Activated T-helper 1 cell treated with anti-CD3 and anti-CD28 coated beads, Interleukin-12 subunit alpha, Interleukin-12 subunit beta, Interleukin-2, Interleukin-4 antibody, amounts not matched to agents 30 ng/mL and 10 ng/mL and 1 ng/mL, durations not matched to agents 14 hours and 24 hours and 36 hours (primary cell): ENCODE measurements around the gene ANKRD11. TPM values are rescaled to one million over a fixed set of nuclear protein-coding genes. Genes with fewer than 3 reads are reported as not detected.
"Not testable (repeated sequence)": the region's sequence is repeated elsewhere in the genome, so short reads cannot be mapped to it uniquely, and the experiment has no call there.

Experiments
- DNase-seq: peaks from one replicate; pipeline ENCODE4 v3.0.0; 2021; ENCODE audit warnings: low spot score
- H3K27ac Mint-ChIP-seq: one replicate; pipeline ENCODE4 v1.8.0; 2021; ENCODE audit warnings: mild to moderate bottlenecking, mixed read lengths
- H3K27me3 Mint-ChIP-seq: one replicate; pipeline ENCODE4 v1.8.0; 2022; ENCODE audit warnings: mild to moderate bottlenecking, moderate library complexity, mixed read lengths; ENCODE audit not compliant: insufficient read depth
- H3K36me3 Mint-ChIP-seq: one replicate; pipeline ENCODE4 v1.8.0; 2021; ENCODE audit warnings: low read depth, mixed read lengths
- H3K4me1 Mint-ChIP-seq: one replicate; pipeline ENCODE4 v1.8.0; 2021; ENCODE audit warnings: low read depth, mixed read lengths
- H3K4me3 Mint-ChIP-seq: one replicate; pipeline ENCODE4 v1.8.0; 2021; ENCODE audit warnings: mild to moderate bottlenecking, moderate library complexity, mixed read lengths
- H3K9me3 Mint-ChIP-seq: one replicate; pipeline ENCODE4 v1.8.0; 2021; ENCODE audit warnings: mixed read lengths
- intact Hi-C: fragments of 100-400 bp; cut with micrococcal nuclease; formaldehyde crosslinking; loops from one replicate; pipeline ENCODE4 v1.15.1; 2024
- total RNA-seq: library from RNA; stranded (reverse); gene quantifications from 2 replicates; pipeline ENCODE4 v1.2.3, GENCODE V29; 2022

The ANKRD11 gene
- total RNA-seq, 1 donor from 2014 or later: 176 TPM

GRCh38 chr16:89383095-89384003 is 107.0 kb downstream of the ANKRD11 start:
- H3K36me3 Mint-ChIP-seq: peaks cover 6% of the 10 kb centered on the region
- H3K4me1 Mint-ChIP-seq: peaks cover 63% of the 10 kb centered on the region
- no peaks in the 10 kb centered on the region for H3K9me3 Mint-ChIP-seq
- no peak for DNase-seq
- H3K4me3 Mint-ChIP-seq: peak overlapping the region; percentile 41
- intact Hi-C loops: no loop called here
- H3K27me3 Mint-ChIP-seq: no peaks in the 10 kb centered on the region
- peak overlapping the region; percentile 80 for H3K27ac Mint-ChIP-seq

DNA sequence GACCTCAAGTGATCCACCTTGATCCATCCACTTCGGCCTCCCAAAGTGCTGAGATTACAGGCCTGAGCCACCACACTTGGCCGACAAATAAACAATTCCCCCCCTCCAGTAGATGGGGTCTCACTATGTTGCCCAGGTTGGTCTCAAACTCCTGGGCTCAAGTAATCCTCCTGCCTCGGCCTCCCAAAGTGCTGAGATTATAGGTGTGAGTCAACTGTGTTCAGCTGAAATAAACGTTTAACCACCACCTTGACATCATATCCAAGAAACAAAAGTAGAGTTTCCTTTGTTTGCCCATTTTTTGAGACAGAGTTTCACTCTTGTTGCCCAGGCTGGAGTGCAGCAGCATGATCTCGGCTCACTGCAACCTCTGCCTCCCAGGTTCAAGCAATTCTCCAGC is 107.8 kb downstream of the ANKRD11 start:
- DNase-seq, H3K36me3 Mint-ChIP-seq, H3K4me3 Mint-ChIP-seq, intact Hi-C loops, H3K27me3 Mint-ChIP-seq, H3K9me3 Mint-ChIP-seq: not testable (repeated sequence)
- peaks cover 62% of the 10 kb centered on the region for H3K4me1 Mint-ChIP-seq
- peak overlapping the region; percentile 80 for H3K27ac Mint-ChIP-seq

- H3K36me3 Mint-ChIP-seq: peaks cover 10% of the 10 kb centered on the region
- no peaks in the 10 kb centered on the region for H3K27me3 Mint-ChIP-seq
- H3K4me3 Mint-ChIP-seq: no peak overlapping the region
- intact Hi-C loops: no loop called here
- no peaks in the 10 kb centered on the region for H3K9me3 Mint-ChIP-seq
- no peak for DNase-seq
- peaks cover 57% of the 10 kb centered on the region for H3K4me1 Mint-ChIP-seq
- H3K27ac Mint-ChIP-seq: peak overlapping the region; percentile 1
These were observed 108.6 kb downstream of the ANKRD11 start for GRCh38 chr16:89381788-89382187.

GRCh38 chr16:89380681-89381080 is 109.7 kb downstream of the ANKRD11 start:
- H3K4me3 Mint-ChIP-seq: no peak overlapping the region

DNA sequence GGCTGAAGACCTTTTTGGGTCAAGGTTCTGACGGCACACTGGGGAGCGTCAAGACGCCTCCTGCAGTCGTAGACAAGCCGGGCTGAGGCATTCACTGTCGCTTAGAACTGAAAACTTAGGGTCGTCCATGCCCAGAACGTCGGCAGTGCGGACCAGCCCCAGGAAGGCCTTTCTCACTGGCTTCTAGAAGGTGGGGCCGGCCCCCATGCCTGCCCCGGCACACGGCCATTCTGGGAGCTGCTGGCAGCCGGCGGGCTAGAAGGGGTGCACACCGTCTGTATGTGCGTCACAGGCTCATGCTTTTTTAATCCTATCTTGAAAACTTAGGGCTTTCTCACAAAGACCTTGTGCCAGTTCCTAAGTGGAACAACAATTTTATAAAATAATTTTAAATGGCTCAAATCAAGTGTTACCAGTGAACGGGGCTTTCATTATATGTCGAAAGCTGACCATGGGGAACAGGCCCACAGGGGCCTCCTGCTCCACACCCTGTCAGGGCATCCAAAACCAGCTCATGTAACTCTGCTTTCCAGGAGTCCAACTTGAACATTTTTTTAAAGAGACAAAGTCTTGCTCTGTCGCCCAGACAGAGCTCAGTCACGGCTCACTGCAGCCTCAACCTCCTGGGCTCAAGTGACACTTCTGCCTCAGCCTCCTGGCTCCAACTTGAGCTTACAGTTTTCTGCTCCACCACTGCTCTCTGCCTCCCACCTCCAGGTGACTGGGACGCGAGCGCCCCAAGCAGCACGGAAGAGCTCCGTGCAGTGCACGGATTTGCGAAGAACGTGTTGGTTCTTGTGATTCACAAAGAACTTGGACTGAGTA is 111.2 kb downstream of the ANKRD11 start:
- Mint-ChIP-seq H3K4me3 (no peak overlapping the region), H3K36me3 (peaks cover 17% of the 10 kb centered on the region), H3K27me3 (no peaks in the 10 kb centered on the region), H3K9me3 (peaks cover 4% of the 10 kb centered on the region), H3K4me1 (peaks cover 51% of the 10 kb centered on the region), H3K27ac (no peak overlapping the region)
- no peak for DNase-seq
- intact Hi-C loops: no loop called here

More at GRCh38 chr16:89380681-89381080, 109.7 kb downstream of the ANKRD11 start:
- H3K27ac Mint-ChIP-seq: no peak overlapping the region
- peaks cover 49% of the 10 kb centered on the region for H3K4me1 Mint-ChIP-seq
- H3K36me3 Mint-ChIP-seq: peaks cover 15% of the 10 kb centered on the region
- H3K27me3 Mint-ChIP-seq: no peaks in the 10 kb centered on the region
- no peak for DNase-seq
- intact Hi-C loops: no loop called here
- H3K9me3 Mint-ChIP-seq: peaks cover 4% of the 10 kb centered on the region

GRCh38 chr16:89377453-89377848 is 112.9 kb downstream of the ANKRD11 start:
- H3K9me3 Mint-ChIP-seq: peaks cover 4% of the 10 kb centered on the region

DNA sequence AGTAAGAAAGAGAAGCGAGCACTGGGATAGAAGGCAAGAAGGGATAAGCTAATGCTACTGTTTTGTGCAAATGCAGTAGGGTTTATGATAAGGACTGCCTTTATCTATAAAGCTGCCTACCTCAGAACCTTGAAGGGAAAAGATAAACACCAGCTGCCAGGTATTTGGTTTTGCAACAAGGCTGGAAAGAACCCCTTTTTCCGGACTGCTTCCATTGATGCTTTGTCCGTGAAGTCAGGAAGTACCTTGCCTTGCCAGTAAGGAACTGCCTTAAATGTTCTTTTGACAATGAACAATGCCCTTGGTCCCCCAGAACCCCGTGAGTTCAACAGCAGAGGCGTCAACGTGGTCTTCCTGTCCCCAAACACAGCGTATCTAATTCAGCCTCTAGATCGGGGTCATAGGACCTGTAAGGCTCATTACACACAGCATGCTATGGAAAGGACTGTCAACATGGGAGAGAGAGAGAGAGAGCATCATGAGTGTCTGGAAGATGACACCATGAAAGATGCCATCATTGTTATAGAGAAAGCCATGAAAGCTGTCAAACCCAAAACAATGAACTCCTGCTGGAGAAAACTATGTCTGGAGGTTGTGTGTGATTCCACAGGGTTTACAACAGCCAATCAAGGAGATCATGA is 113.4 kb downstream of the ANKRD11 start:
- Mint-ChIP-seq H3K36me3 (peaks cover 14% of the 10 kb centered on the region), H3K27me3 (no peaks in the 10 kb centered on the region), H3K4me1 (peaks cover 33% of the 10 kb centered on the region), H3K4me3 (no peak overlapping the region), H3K27ac (peak overlapping the region; percentile 20), H3K9me3 (peaks cover 4% of the 10 kb centered on the region)
- intact Hi-C loops: no loop called here
- DNase-seq: no peak

More at GRCh38 chr16:89377453-89377848, 112.9 kb downstream of the ANKRD11 start:
- Mint-ChIP-seq H3K4me3 (no peak overlapping the region), H3K27me3 (no peaks in the 10 kb centered on the region), H3K36me3 (peaks cover 14% of the 10 kb centered on the region), H3K27ac (no peak overlapping the region), H3K4me1 (peaks cover 34% of the 10 kb centered on the region)
- DNase-seq: no peak
- intact Hi-C loops: no loop called here

DNA sequence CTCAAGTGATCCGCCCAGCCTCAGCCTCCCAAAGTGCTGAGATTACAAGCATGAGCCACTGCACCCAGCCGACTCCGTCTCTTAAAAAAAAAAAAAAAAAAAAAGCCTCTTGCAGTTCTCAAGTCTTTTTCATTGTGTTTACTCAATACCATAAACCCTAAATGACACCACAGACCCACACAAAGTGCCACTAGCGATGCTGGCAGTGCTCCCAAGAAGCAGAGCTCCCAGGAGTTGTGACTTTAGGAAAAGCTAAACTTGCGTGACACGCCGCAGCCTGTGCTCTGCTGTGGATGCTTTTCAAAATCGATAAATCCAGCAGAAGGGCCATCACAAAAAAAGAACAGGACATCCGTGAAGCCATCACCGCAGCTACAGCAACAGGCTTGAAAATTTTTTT is 114.7 kb downstream of the ANKRD11 start:
- H3K9me3 Mint-ChIP-seq: peaks cover 4% of the 10 kb centered on the region
- no peak overlapping the region for H3K27ac Mint-ChIP-seq
- H3K4me3 Mint-ChIP-seq: no peak overlapping the region
- intact Hi-C loops: no loop called here
- peaks cover 15% of the 10 kb centered on the region for H3K36me3 Mint-ChIP-seq
- H3K27me3 Mint-ChIP-seq: no peaks in the 10 kb centered on the region
- no peak for DNase-seq
- peaks cover 26% of the 10 kb centered on the region for H3K4me1 Mint-ChIP-seq

DNA sequence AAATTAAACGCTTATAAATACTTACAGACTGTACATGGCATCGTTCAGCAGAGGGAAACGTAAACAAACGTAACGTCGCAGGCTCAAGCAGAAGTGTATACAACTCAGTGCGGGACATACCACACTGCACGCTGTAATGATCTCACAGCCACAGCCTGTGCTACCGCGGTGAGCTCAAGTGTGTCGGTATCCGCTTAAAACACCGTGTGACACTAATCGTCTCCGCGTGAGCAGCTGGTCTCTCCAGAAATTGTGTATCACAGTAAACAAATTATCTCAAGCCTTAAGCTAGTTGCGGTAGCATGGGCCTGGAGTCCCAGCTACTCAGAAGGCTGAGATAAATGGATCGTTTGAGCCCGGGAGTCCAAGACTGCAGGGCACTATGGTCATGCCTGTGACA is 115.3 kb downstream of the ANKRD11 start:
- intact Hi-C loops: no loop called here
- Mint-ChIP-seq H3K9me3 (peaks cover 4% of the 10 kb centered on the region), H3K36me3 (peaks cover 15% of the 10 kb centered on the region), H3K27ac (no peak overlapping the region), H3K4me3 (no peak overlapping the region), H3K27me3 (no peaks in the 10 kb centered on the region), H3K4me1 (peaks cover 24% of the 10 kb centered on the region)
- no peak for DNase-seq

GRCh38 chr16:89374393-89374960 is 115.9 kb downstream of the ANKRD11 start:
- Mint-ChIP-seq H3K27ac (no peak overlapping the region), H3K4me3 (no peak overlapping the region), H3K27me3 (no peaks in the 10 kb centered on the region), H3K36me3 (peaks cover 14% of the 10 kb centered on the region), H3K4me1 (peaks cover 24% of the 10 kb centered on the region), H3K9me3 (peaks cover 4% of the 10 kb centered on the region)
- intact Hi-C loops: no loop called here
- no peak for DNase-seq

GRCh38 chr16:89373355-89374110 is 116.8 kb downstream of the ANKRD11 start:
- intact Hi-C loops: no loop called here
- peaks cover 31% of the 10 kb centered on the region for H3K4me1 Mint-ChIP-seq
- H3K9me3 Mint-ChIP-seq: peaks cover 4% of the 10 kb centered on the region
- no peak overlapping the region for H3K27ac Mint-ChIP-seq
- no peaks in the 10 kb centered on the region for H3K27me3 Mint-ChIP-seq
- no peak overlapping the region for H3K4me3 Mint-ChIP-seq
- DNase-seq: no peak
- H3K36me3 Mint-ChIP-seq: peaks cover 12% of the 10 kb centered on the region
